ENCODE results near the gene XIRP1.

DNA sequence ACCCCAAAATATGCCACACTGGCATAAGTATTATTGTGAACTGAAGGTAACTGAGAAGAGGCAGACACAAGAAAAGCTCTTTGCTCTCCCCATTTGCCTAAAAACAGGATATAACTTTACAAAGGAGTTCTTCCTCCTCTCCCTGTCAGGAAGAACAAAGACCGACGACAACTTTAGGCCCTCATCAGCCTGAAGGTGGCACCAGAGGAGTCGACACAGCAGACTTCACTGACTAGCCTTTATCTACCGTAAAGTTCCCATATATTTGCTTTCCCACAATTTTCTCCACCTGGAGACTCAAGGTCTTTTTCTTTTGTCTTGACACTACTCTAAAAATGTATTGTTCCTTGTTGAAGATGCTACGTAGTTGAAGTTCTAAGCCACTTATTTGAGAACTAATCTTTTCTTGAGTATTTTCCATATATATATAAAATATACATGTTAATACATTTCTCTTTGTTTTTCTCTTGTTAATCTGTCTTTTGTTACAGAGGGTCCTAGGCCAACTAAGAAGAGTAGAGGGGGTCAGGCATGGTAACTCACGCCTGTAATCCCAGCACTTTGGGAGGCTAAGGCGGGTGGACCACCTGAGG lies 16.2 kb upstream of the XIRP1 start:
- TF ChIP-seq, protein P1, sequence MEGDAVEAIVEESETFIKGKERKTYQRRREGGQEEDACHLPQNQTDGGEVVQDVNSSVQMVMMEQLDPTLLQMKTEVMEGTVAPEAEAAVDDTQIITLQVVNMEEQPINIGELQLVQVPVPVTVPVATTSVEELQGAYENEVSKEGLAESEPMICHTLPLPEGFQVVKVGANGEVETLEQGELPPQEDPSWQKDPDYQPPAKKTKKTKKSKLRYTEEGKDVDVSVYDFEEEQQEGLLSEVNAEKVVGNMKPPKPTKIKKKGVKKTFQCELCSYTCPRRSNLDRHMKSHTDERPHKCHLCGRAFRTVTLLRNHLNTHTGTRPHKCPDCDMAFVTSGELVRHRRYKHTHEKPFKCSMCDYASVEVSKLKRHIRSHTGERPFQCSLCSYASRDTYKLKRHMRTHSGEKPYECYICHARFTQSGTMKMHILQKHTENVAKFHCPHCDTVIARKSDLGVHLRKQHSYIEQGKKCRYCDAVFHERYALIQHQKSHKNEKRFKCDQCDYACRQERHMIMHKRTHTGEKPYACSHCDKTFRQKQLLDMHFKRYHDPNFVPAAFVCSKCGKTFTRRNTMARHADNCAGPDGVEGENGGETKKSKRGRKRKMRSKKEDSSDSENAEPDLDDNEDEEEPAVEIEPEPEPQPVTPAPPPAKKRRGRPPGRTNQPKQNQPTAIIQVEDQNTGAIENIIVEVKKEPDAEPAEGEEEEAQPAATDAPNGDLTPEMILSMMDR (IDR thresholded peaks at IDR 0.05), result peak; percentile 26 to 70 (median 54)
- TF ChIP-seq EP300 (IDR thresholded peaks at IDR 0.05), result no peak
- no peak for TF ChIP-seq POLR2AphosphoS5 (IDR thresholded peaks at IDR 0.05)

Measured in gastroesophageal sphincter (tissue), 3 donors.